Inflammatory macrophage treated with lipopolysaccharide for 4 hours (primary cell): ENCODE results near the gene OR2T11.
"Not testable (repeated sequence)": the region's sequence is repeated elsewhere in the genome, so short reads cannot be mapped to it uniquely, and the experiment has no call there.

Source experiments
- DNase-seq: peaks from one replicate; pipeline ENCODE4 v3.0.0-alpha.2; 2020

OR2T11 gene

GRCh38 chr1:248618119-248618518 is 16.8 kb downstream of the OR2T11 start:
- no peak for DNase-seq

DNA sequence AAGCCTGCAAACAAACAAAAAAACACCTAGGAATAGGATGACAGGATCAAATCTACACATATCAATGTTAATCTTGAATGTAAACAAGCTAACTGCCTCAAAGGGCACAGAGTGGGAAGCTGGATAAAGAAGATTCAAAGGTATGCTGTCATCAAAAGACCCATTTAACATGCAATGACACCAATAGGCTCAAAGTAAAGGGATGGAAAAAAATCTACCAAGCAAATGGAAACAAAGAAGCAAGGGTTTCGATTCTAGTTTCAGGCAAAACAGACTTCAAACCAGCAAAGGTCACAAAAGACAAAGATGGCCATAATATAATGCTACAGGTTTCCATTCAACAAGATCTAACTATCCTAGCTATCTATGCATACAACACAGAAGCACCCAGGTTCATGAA is 21.1 kb downstream of the OR2T11 start:
- DNase-seq: no peak

- DNase-seq: peak; percentile 12
These were observed 22.9 kb downstream of the OR2T11 start for GRCh38 chr1:248611883-248612414.

DNA sequence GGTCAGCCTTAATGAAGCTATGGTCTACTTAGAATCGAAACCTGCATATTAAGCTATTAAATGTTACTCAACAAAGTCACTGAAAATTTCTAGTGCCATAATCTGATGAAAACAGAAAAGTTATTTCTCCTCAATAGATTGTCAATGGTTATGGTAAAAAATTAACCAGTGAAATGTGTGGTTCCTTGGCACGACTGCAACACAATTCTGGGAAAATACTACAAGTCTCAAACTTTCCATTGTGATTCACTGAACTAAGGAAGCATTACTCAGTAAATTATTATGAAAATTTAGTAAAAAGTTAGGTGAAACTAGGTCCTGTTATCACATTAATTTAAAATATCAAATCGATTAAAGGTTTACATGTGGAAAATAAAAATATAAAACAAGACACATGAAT is 24.6 kb downstream of the OR2T11 start:
- DNase-seq: no peak

DNA sequence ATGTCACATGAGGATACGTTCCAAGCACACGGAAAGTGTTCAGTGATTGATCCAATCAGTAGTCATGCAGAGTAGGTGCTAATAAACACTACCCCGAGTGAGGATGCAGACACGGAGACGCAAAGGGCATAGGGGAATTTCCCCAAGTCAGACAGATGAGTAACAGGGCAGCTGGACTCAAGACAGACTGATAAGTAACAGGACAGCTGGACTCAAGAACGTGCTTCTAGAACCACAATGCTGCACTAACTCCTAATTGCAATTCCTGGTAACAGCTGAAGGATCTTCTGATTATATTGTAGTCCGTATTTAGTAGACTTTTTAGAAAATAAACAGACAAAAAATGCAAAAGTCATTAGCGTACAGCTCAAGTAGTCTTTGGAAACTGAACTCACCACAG is 35.5 kb downstream of the OR2T11 start:
- no peak for DNase-seq

GRCh38 chr1:248597589-248597988 is 37.3 kb downstream of the OR2T11 start, which contains the start of gene OR2T10:
Gene OR2T10, minus strand, starts transcription at chr1:248597700. Its CDS starts 3,932 bp downstream, at chr1:248593768.
- no peak for DNase-seq

DNA sequence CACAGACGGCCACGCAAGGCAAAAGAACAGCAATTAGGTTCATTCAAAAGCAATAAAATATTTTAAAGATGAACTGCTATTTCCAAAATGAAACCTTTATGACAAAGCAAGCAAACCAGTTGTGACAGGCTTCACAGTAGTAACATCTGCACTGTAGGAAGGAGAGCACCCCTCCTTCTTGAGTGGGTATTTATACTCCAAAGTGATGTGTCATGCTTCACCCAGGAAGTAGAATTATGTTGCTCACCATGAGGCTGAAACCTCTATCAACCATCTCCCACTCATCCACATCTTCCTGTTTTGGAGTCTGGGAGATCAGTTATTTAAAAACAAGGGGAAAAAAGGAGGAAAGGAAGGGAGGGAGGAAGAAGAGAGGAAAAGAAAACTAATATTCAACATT is 38.3 kb downstream of the OR2T11 start:
- peak; percentile 75 for DNase-seq

GRCh38 chr1:248593226-248593625 is 41.7 kb downstream of the OR2T11 start:
- DNase-seq: no peak

DNA sequence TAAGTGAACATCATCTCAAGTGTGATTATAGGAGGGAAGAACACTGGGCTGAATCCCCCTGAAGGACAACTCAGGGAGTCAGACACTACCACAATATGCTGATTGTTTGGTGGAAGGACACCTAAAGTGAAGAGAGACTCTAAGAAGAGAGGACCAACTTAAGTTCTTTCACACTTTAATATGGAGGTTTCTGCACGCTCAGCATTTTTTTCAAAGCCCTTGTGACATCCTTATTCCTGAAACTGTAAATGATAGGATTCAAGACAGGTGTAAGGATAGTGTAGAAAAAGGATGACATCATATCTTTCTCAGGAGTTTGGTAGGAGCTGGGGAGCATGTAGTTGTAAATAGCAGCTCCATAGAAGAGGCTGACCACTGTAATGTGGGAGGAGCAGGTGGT is 42.2 kb downstream of the OR2T11 start:
- no peak for DNase-seq

DNA sequence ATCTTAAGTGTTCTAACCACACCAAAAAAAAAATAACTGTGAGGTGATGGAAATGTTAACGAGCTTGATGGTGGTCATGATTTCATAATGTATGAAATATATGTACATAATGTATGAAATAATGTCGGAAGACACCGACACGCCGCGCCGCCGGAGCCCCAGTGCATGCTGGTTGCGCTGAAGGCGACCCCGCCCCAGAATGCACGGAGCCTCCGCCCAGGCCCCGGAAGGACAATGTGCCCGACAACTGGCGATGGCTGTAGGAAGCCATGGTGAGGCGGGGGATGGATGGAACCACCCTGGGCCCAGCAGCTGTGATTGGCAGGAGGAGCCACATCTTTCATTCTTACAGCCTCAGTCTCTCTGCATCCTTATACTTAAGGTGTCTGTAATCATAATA is 44.8 kb downstream of the OR2T11 start:
- DNase-seq: no peak

DNA sequence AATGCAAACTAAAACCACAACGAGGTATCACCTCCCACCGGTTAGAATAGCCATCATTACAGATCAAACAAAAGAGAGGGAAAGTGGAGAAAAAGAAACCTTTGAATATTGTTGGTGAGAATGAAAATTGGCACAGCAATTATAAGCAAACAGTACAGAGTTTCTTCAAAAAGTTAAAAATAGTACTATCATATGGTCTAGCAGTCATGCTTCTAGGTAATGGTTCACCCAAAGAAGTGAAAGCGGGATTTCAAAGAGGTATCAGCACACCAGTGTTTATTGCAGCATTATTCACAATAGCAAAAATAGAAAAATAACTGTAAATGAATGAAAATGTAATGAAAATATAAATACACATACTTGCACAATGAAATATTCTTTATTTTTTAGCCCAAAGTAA is 45.6 kb downstream of the OR2T11 start:
- no peak for DNase-seq

GRCh38 chr1:248585266-248585665 is 49.6 kb downstream of the OR2T11 start:
- no peak for DNase-seq

GRCh38 chr1:248576260-248576980 is 58.5 kb downstream of the OR2T11 start:
- DNase-seq: peak; percentile 84

- DNase-seq: not testable (repeated sequence)
These were observed 60.2 kb downstream of the OR2T11 start, which contains the start of gene OR2T34 for GRCh38 chr1:248574657-248575056. Gene OR2T34, minus strand, starts transcription at chr1:248574757. Its CDS starts 0 bp downstream, at chr1:248574757.

GRCh38 chr1:248573856-248574255 is 61.0 kb downstream of the OR2T11 start:
- not testable (repeated sequence) for DNase-seq
